ENCODE data around the gene ATP9A. TPM values are rescaled to one million over a fixed set of nuclear protein-coding genes. Genes with fewer than 3 reads are reported as not detected.

Gene ATP9A
- total and polyA plus RNA-seq, 2 of the 8 experiments (the other 6 are each of a cell fraction or from before 2014, with no cell fraction given), result 5.0 to 6.4 TPM

DNA sequence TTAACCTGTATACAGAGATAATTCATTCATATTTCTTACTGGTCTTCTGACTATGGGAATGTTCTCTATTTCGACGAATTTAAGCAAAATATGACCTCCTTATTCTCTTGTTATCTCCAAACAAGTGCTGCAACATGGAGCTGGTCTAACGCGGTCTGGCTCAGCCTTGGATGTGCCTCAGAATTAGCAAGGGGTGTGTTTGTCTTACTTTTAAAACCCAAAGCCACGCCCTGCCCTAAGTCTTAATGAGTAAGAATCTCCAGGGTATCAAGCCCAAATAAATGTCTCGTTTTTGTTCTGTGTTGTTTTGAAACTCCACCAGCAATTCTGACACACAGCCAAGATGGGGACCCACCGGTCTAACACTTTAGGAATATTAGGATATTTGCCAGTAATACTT lies 99.2 kb downstream of the ATP9A start:
- Histone ChIP-seq H2AFZ (ENCODE audit: low read length) (no peak overlapping the region), H3K18ac (ENCODE audit: extremely low read depth, low read length) (no peak overlapping the region), H3K4ac (replicated peaks; ENCODE audit: insufficient read length, low read depth, low read length) (no peak overlapping the region), H2BK12ac (ENCODE audit: low read depth, low read length) (no peak overlapping the region), H3K27me3 (replicated peaks in 1 of 4; ENCODE audit: control insufficient read depth in 3 of 4, extremely low read depth in 1 of 4, insufficient read depth in 3 of 4, low read length in 3 of 4) (no peaks in the 10 kb centered on the region; a peak in 1 of 7 replicates), H3K14ac (ENCODE audit: insufficient read length) (no peak overlapping the region), H3K4me1 (replicated peaks in 1 of 4; ENCODE audit: control insufficient read depth in 3 of 4, insufficient read depth in 4 of 4, low read length in 3 of 4) (no peaks in the 10 kb centered on the region; a peak in 1 of 7 replicates), H2BK5ac (ENCODE audit: low read depth, low read length) (no peak overlapping the region), H3K27ac (ENCODE audit: low read depth, low read length) (no peak overlapping the region), H4K5ac (ENCODE audit: insufficient read length, low read depth, low read length) (no peak overlapping the region), H2BK120ac (replicated peaks; ENCODE audit: low read depth, low read length) (no peak overlapping the region), H3K79me2 (ENCODE audit: control insufficient read depth in 1 of 2, insufficient read depth in 2 of 2, low read length in 2 of 2) (no peaks in the 10 kb centered on the region), H3K9me3 (ENCODE audit: insufficient read depth in 2 of 2, low read depth in 1 of 2, low read length in 1 of 2) (no peaks in the 10 kb centered on the region), H3K23ac (ENCODE audit: insufficient read length) (no peak overlapping the region), H4K91ac (replicated peaks; ENCODE audit: insufficient read length, low read length) (no peak overlapping the region), H3K4me3 (ENCODE audit: extremely low read depth in 1 of 4, insufficient read depth in 2 of 4, low read depth in 3 of 4, low read length in 4 of 4) (no peak overlapping the region), H3K79me1 (ENCODE audit: low read depth, low read length) (no peaks in the 10 kb centered on the region), H3K9ac (replicated peaks in 1 of 4; ENCODE audit: extremely low read depth in 1 of 4, low read depth in 3 of 4, low read length in 3 of 4) (no peak overlapping the region), H2BK20ac (ENCODE audit: low read length) (no peak overlapping the region), H3K36me3 (ENCODE audit: control insufficient read depth in 2 of 4, insufficient read depth in 4 of 4, low read length in 3 of 4) (peaks cover 0 to 3% (median 0%) of the 10 kb centered on the region in 4 experiments; a peak in 2 of 8 replicates), H4K8ac (ENCODE audit: extremely low read depth, insufficient read depth, low read length) (no peak overlapping the region), H4K20me1 (replicated peaks in 1 of 2; ENCODE audit: control insufficient read depth in 1 of 2, insufficient read depth in 2 of 2, low read length in 2 of 2) (no peaks in the 10 kb centered on the region), H2BK15ac (ENCODE audit: low read length) (no peak overlapping the region), H3K4me2 (ENCODE audit: insufficient read depth in 1 of 2, low read depth in 2 of 2, low read length in 2 of 2) (no peak overlapping the region), H2AK5ac (ENCODE audit: low read depth, low read length) (no peak overlapping the region), H3K23me2 (ENCODE audit: low read depth, low read length) (no peaks in the 10 kb centered on the region), H3K56ac (replicated peaks; ENCODE audit: insufficient read length, low read depth, low read length) (no peak overlapping the region)
- ChIA-PET CTCF (ENCODE audit: partially characterized antibody) (no interaction called here), POLR2A (ENCODE audit: partially characterized antibody) (no interaction called here)
- TF ChIP-seq SIN3A (conservative IDR thresholded peaks at IDR 0.05 in 1 of 2, IDR thresholded peaks at IDR 0.05 in 1 of 2; ENCODE audit: low read depth in 1 of 2, low read length in 2 of 2) (no peak), TBP (IDR thresholded peaks at IDR 0.05; ENCODE audit: low read depth, low read length) (no peak), KDM1A (IDR thresholded peaks at IDR 0.05; ENCODE audit: borderline replicate concordance, low read length) (no peak), CHD2 (IDR thresholded peaks at IDR 0.05; ENCODE audit: low read length) (no peak), BRCA1 (IDR thresholded peaks at IDR 0.05; ENCODE audit: low read depth, low read length) (no peak), EGR1 (IDR thresholded peaks at IDR 0.05; ENCODE audit: borderline replicate concordance, low read depth, low read length) (no peak), CBX8 (IDR thresholded peaks at IDR 0.05; ENCODE audit: borderline replicate concordance, low read depth, low read length) (no peak), CEBPB (IDR thresholded peaks at IDR 0.05; ENCODE audit: low read depth, low read length) (no peak), CREB1 (IDR thresholded peaks at IDR 0.05) (no peak), MAFK (IDR thresholded peaks at IDR 0.05; ENCODE audit: low read depth, low read length) (no peak), HDAC6 (IDR thresholded peaks at IDR 0.05; ENCODE audit: low read depth, low read length) (no peak)
- TF ChIP-seq, protein P1, sequence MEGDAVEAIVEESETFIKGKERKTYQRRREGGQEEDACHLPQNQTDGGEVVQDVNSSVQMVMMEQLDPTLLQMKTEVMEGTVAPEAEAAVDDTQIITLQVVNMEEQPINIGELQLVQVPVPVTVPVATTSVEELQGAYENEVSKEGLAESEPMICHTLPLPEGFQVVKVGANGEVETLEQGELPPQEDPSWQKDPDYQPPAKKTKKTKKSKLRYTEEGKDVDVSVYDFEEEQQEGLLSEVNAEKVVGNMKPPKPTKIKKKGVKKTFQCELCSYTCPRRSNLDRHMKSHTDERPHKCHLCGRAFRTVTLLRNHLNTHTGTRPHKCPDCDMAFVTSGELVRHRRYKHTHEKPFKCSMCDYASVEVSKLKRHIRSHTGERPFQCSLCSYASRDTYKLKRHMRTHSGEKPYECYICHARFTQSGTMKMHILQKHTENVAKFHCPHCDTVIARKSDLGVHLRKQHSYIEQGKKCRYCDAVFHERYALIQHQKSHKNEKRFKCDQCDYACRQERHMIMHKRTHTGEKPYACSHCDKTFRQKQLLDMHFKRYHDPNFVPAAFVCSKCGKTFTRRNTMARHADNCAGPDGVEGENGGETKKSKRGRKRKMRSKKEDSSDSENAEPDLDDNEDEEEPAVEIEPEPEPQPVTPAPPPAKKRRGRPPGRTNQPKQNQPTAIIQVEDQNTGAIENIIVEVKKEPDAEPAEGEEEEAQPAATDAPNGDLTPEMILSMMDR (IDR thresholded peaks at IDR 0.05; ENCODE audit: control extremely low read depth in 1 of 3, insufficient read depth in 1 of 3, low read depth in 1 of 3, low read length in 3 of 3), result no peak
- TF ChIP-seq, protein P2, sequence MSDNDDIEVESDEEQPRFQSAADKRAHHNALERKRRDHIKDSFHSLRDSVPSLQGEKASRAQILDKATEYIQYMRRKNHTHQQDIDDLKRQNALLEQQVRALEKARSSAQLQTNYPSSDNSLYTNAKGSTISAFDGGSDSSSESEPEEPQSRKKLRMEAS (IDR thresholded peaks at IDR 0.05), result no peak
- 94% methylated on average over 7 of the region's 7 CpGs; no CpG with 5 or more reads in 1 of the 2 experiments for WGBS, 2 experiments (ENCODE audit: extremely low coverage in 1 of 2, insufficient coverage in 1 of 2, insufficient read length in 1 of 2, insufficient replicate concordance in 2 of 2, low coverage in 1 of 2, low lambda C conversion rate in 2 of 2, missing lambda C conversion rate in 1 of 2)
- FAIRE-seq (no peak), DNase-seq (ENCODE audit: low read depth in 1 of 2, low spot score in 2 of 2) (no peak)

Measured in H1 (cell line).